Thymus (tissue), 11 donors: ENCODE results near the gene ATF6B. TPM values are rescaled to one million over a fixed set of nuclear protein-coding genes. Genes with fewer than 3 reads are reported as not detected.

Source experiments
- DNase-seq, 9 donors: peaks; one replicate each; pipeline ENCODE4 v3.0.0-alpha.2; 2013; ENCODE audit warnings: low spot score in 9 of 9, low read depth in 6 of 9, missing footprints in 1 of 9
- H3K27ac ChIP-seq, 2 donors: one replicate each; pipeline ENCODE4 v1.5.1; 2013; ENCODE audit warnings: control low read depth in 1 of 2, low read depth in 1 of 2, low read length in 1 of 2, mild to moderate bottlenecking in 1 of 2, moderate library complexity in 1 of 2
- H3K27me3 ChIP-seq, 2 donors: one replicate each; pipeline ENCODE4 v1.5.1; 2013; ENCODE audit warnings: low read length in 1 of 2; ENCODE audit not compliant: control insufficient read depth in 2 of 2, insufficient read depth in 1 of 2
- H3K36me3 ChIP-seq, 2 donors: one replicate each; pipeline ENCODE4 v1.5.1; 2013; ENCODE audit warnings: low read length in 1 of 2, mild to moderate bottlenecking in 1 of 2, moderate library complexity in 1 of 2; ENCODE audit not compliant: control insufficient read depth in 2 of 2, insufficient read depth in 2 of 2
- H3K4me1 ChIP-seq, 2 donors: one replicate each; pipeline ENCODE4 v1.5.1; 2013; ENCODE audit warnings: low read length in 2 of 2; ENCODE audit not compliant: control insufficient read depth in 2 of 2, insufficient read depth in 2 of 2
- H3K4me3 ChIP-seq, 2 donors: one replicate each; pipeline ENCODE4 v1.5.1; 2013; ENCODE audit warnings: low read length in 2 of 2, control low read depth in 1 of 2, mild to moderate bottlenecking in 1 of 2
- H3K9me3 ChIP-seq, 2 donors: one replicate each; pipeline ENCODE4 v1.5.1; 2013; ENCODE audit warnings: low read length in 1 of 2, mild to moderate bottlenecking in 1 of 2; ENCODE audit not compliant: control insufficient read depth in 2 of 2, insufficient read depth in 1 of 2
- WGBS: extraction: QIAGEN DNeasy Blood & Tissue Kit; methylation state at CpG from one replicate; pipeline ENCODE4 v1.1.7; 2013; 5-methylcytosine and 5-hydroxymethylcytosine counted together
- polyA plus RNA-seq: library from polyadenylated mRNA; stranded (reverse); fragments of 200-250 nt; gene quantifications from one replicate; pipeline ENCODE4 v1.2.3, GENCODE V29; 2013
- total RNA-seq: library from RNA; stranded (reverse); fragments of 120-200 nt; gene quantifications from one replicate; pipeline ENCODE4 v1.2.4, GENCODE V29; 2013
- donor health status: healthy.

The ATF6B gene
- total and polyA plus RNA-seq, 2 donors: 16.0 to 49.2 TPM

- WGBS: 96% methylated on average over 22 of the region's 22 CpGs
- no peaks in the 10 kb centered on the region for H3K36me3 ChIP-seq
- no peaks in the 10 kb centered on the region for H3K9me3 ChIP-seq
- no peak for DNase-seq
- H3K27ac ChIP-seq: no peak overlapping the region
- H3K4me3 ChIP-seq: no peak overlapping the region
- H3K4me1 ChIP-seq: peaks cover 0 to 3% of the 10 kb centered on the region in 2 donors
- peaks cover 11 to 81% of the 10 kb centered on the region in 2 donors for H3K27me3 ChIP-seq
Measured at GRCh38 chr6:32083812-32084768, 44.0 kb downstream of the ATF6B start.

- Histone ChIP-seq H3K27ac (no peak overlapping the region), H3K36me3 (no peaks in the 10 kb centered on the region), H3K27me3 (peaks cover 10 to 70% of the 10 kb centered on the region in 2 donors), H3K4me3 (no peak overlapping the region), H3K9me3 (no peaks in the 10 kb centered on the region), H3K4me1 (peaks cover 0 to 3% of the 10 kb centered on the region in 2 donors)
- no peak for DNase-seq
- 96% methylated on average over 9 of the region's 9 CpGs for WGBS
Measured at GRCh38 chr6:32082935-32083334, 45.1 kb downstream of the ATF6B start.

GRCh38 chr6:32082478-32082877 lies 45.6 kb downstream of the ATF6B start:
- no peak overlapping the region for H3K27ac ChIP-seq
- WGBS: 75% methylated on average over 6 of the region's 6 CpGs
- peaks cover 0 to 3% of the 10 kb centered on the region in 2 donors for H3K4me1 ChIP-seq
- H3K27me3 ChIP-seq: peaks cover 9 to 65% of the 10 kb centered on the region in 2 donors
- no peak for DNase-seq
- H3K36me3 ChIP-seq: no peaks in the 10 kb centered on the region
- no peak overlapping the region for H3K4me3 ChIP-seq
- H3K9me3 ChIP-seq: no peaks in the 10 kb centered on the region

- Histone ChIP-seq H3K27ac (no peak overlapping the region), H3K36me3 (no peaks in the 10 kb centered on the region), H3K27me3 (peaks cover 2 to 58% of the 10 kb centered on the region in 2 donors), H3K4me1 (no peaks in the 10 kb centered on the region), H3K4me3 (no peak overlapping the region), H3K9me3 (no peaks in the 10 kb centered on the region)
- DNase-seq: no peak
- WGBS: 91% methylated on average over 22 of the region's 22 CpGs
Measured at GRCh38 chr6:32081168-32081990, 46.7 kb downstream of the ATF6B start.

GRCh38 chr6:32079566-32080290 lies 48.3 kb downstream of the ATF6B start:
- 77% methylated on average over 7 of the region's 7 CpGs for WGBS
- no peaks in the 10 kb centered on the region for H3K36me3 ChIP-seq
- no peaks in the 10 kb centered on the region for H3K9me3 ChIP-seq
- no peak overlapping the region for H3K27ac ChIP-seq
- H3K4me3 ChIP-seq: no peak overlapping the region
- H3K4me1 ChIP-seq: no peaks in the 10 kb centered on the region
- DNase-seq: no peak
- peaks cover 0 to 44% of the 10 kb centered on the region in 2 donors for H3K27me3 ChIP-seq

- no peaks in the 10 kb centered on the region for H3K36me3 ChIP-seq
- no peaks in the 10 kb centered on the region for H3K4me1 ChIP-seq
- whole genome bisulfite sequencing: 77% methylated on average over 12 of the region's 12 CpGs
- H3K9me3 ChIP-seq: no peaks in the 10 kb centered on the region
- H3K27ac ChIP-seq: no peak overlapping the region
- no peak overlapping the region for H3K4me3 ChIP-seq
- peaks cover 0 to 18% of the 10 kb centered on the region in 2 donors for H3K27me3 ChIP-seq
- DNase-seq: no peak
Measured at GRCh38 chr6:32076321-32076809, 51.7 kb downstream of the ATF6B start.

GRCh38 chr6:32075781-32076180 lies 52.3 kb downstream of the ATF6B start:
- no peak for DNase-seq
- Histone ChIP-seq H3K4me1 (no peaks in the 10 kb centered on the region), H3K27ac (no peak overlapping the region), H3K4me3 (no peak overlapping the region), H3K9me3 (no peaks in the 10 kb centered on the region), H3K27me3 (peaks cover 0 to 17% of the 10 kb centered on the region in 2 donors), H3K36me3 (no peaks in the 10 kb centered on the region)
- WGBS: 94% methylated on average over 3 of the region's 3 CpGs

GRCh38 chr6:32074996-32075532 lies 53.0 kb downstream of the ATF6B start:
- peaks cover 0 to 19% of the 10 kb centered on the region in 2 donors for H3K27me3 ChIP-seq
- H3K4me3 ChIP-seq: no peak overlapping the region
- WGBS: 94% methylated on average over 8 of the region's 8 CpGs
- no peak for DNase-seq
- H3K27ac ChIP-seq: no peak overlapping the region
- no peaks in the 10 kb centered on the region for H3K36me3 ChIP-seq
- H3K9me3 ChIP-seq: no peaks in the 10 kb centered on the region
- H3K4me1 ChIP-seq: no peaks in the 10 kb centered on the region
